Measurements from ENCODE around the gene UTS2R.

- no peak for TF ChIP-seq POLR2A (IDR thresholded peaks at IDR 0.05)
- TF ChIP-seq CTCF (IDR thresholded peaks at IDR 0.05), result no peak
Measured at GRCh38 chr17:82385559-82386254, 14.1 kb downstream of the UTS2R start.

All from heart left ventricle (tissue), 13 donors.